Activated CD4-positive, alpha-beta T cell treated with anti-CD3 and anti-CD28 coated beads, Interleukin-2, amount 10 ng/mL, durations not matched to agents 24 days and 14 days (primary cell): Measurements from ENCODE around the gene FAM90A26. TPM values are rescaled to one million over a fixed set of nuclear protein-coding genes. Genes with fewer than 3 reads are reported as not detected.
"Not testable (repeated sequence)": the region's sequence is repeated elsewhere in the genome, so short reads cannot be mapped to it uniquely, and the experiment has no call there.

Experiments
- DNase-seq: peaks from one replicate; pipeline ENCODE4 v3.0.0; 2022
- H3K27ac Mint-ChIP-seq: one replicate; pipeline ENCODE4 v1.8.0; 2022; ENCODE audit warnings: mild to moderate bottlenecking, mixed read lengths
- H3K27me3 Mint-ChIP-seq: one replicate; pipeline ENCODE4 v1.8.0; 2022; ENCODE audit warnings: mixed read lengths
- H3K36me3 Mint-ChIP-seq: one replicate; pipeline ENCODE4 v1.8.0; 2022; ENCODE audit warnings: low read depth, mild to moderate bottlenecking, mixed read lengths
- H3K4me1 Mint-ChIP-seq: one replicate; pipeline ENCODE4 v1.8.0; 2021; ENCODE audit warnings: mixed read lengths
- H3K4me3 Mint-ChIP-seq: one replicate; pipeline ENCODE4 v1.8.0; 2022; ENCODE audit warnings: mild to moderate bottlenecking, moderate library complexity, mixed read lengths
- H3K9me3 Mint-ChIP-seq: one replicate; pipeline ENCODE4 v1.8.0; 2021; ENCODE audit warnings: mixed read lengths
- intact Hi-C: fragments of 100-400 bp; cut with micrococcal nuclease; formaldehyde crosslinking; loops from one replicate; pipeline ENCODE4 v1.15.1; 2023
- total RNA-seq: library from RNA; stranded (reverse); gene quantifications from 2 replicates; pipeline ENCODE4 v1.2.3, GENCODE V29; 2022

Gene FAM90A26
- total RNA-seq, 1 donor from 2014 or later: not detected

GRCh38 chr4:9148611-9149409 lies 21.4 kb upstream of the FAM90A26 start:
- H3K9me3 Mint-ChIP-seq, H3K4me1 Mint-ChIP-seq, H3K36me3 Mint-ChIP-seq, H3K27me3 Mint-ChIP-seq, H3K27ac Mint-ChIP-seq, H3K4me3 Mint-ChIP-seq, intact Hi-C loops: not testable (repeated sequence)
- peak; percentile 49 for DNase-seq

GRCh38 chr4:9151809-9152179 lies 18.4 kb upstream of the FAM90A26 start:
- H3K36me3 Mint-ChIP-seq, DNase-seq, intact Hi-C loops, H3K9me3 Mint-ChIP-seq, H3K27me3 Mint-ChIP-seq: not testable (repeated sequence)
- Mint-ChIP-seq H3K4me1 (peaks cover 15% of the 10 kb centered on the region), H3K4me3 (peak overlapping the region; percentile 98), H3K27ac (peak overlapping the region; percentile 99)

GRCh38 chr4:9152180-9153007 lies 17.8 kb upstream of the FAM90A26 start:
- peak overlapping the region; percentile 98 for H3K4me3 Mint-ChIP-seq
- H3K36me3 Mint-ChIP-seq, H3K9me3 Mint-ChIP-seq, intact Hi-C loops, H3K27me3 Mint-ChIP-seq: not testable (repeated sequence)
- peaks cover 15% of the 10 kb centered on the region for H3K4me1 Mint-ChIP-seq
- peak; percentile 99 for DNase-seq
- peak overlapping the region; percentile 99 for H3K27ac Mint-ChIP-seq

GRCh38 chr4:9153008-9153570 lies 17.1 kb upstream of the FAM90A26 start:
- H3K27me3 Mint-ChIP-seq, intact Hi-C loops, H3K9me3 Mint-ChIP-seq, H3K36me3 Mint-ChIP-seq: not testable (repeated sequence)
- Mint-ChIP-seq H3K27ac (peak overlapping the region; percentile 99), H3K4me1 (peaks cover 15% of the 10 kb centered on the region), H3K4me3 (peak overlapping the region; percentile 98)
- DNase-seq: peak; percentile 98

- H3K9me3 Mint-ChIP-seq, H3K36me3 Mint-ChIP-seq, intact Hi-C loops, DNase-seq, H3K27me3 Mint-ChIP-seq: not testable (repeated sequence)
- Mint-ChIP-seq H3K4me1 (peaks cover 15% of the 10 kb centered on the region), H3K4me3 (peak overlapping the region; percentile 98), H3K27ac (peak overlapping the region; percentile 99)
Observed at GRCh38 chr4:9153571-9154157, 16.5 kb upstream of the FAM90A26 start.

GRCh38 chr4:9155101-9155886 lies 14.9 kb upstream of the FAM90A26 start:
- H3K36me3 Mint-ChIP-seq, intact Hi-C loops, H3K9me3 Mint-ChIP-seq, H3K27me3 Mint-ChIP-seq: not testable (repeated sequence)
- Mint-ChIP-seq H3K4me3 (peak overlapping the region; percentile 28), H3K4me1 (peaks cover 15% of the 10 kb centered on the region), H3K27ac (peak overlapping the region; percentile 67)
- peak; percentile 67 for DNase-seq

- peaks cover 12% of the 10 kb centered on the region for H3K4me1 Mint-ChIP-seq
- intact Hi-C loops, H3K27ac Mint-ChIP-seq, H3K4me3 Mint-ChIP-seq, H3K9me3 Mint-ChIP-seq, H3K36me3 Mint-ChIP-seq, H3K27me3 Mint-ChIP-seq, DNase-seq: not testable (repeated sequence)
Observed at GRCh38 chr4:9158392-9158791, 11.8 kb upstream of the FAM90A26 start.

GRCh38 chr4:9160046-9160445 lies 10.2 kb upstream of the FAM90A26 start:
- H3K36me3 Mint-ChIP-seq, intact Hi-C loops: not testable (repeated sequence)

GRCh38 chr4:9165990-9166389 lies 4.2 kb upstream of the FAM90A26 start:
- H3K4me3 Mint-ChIP-seq, H3K27ac Mint-ChIP-seq, intact Hi-C loops, DNase-seq, H3K36me3 Mint-ChIP-seq, H3K27me3 Mint-ChIP-seq, H3K9me3 Mint-ChIP-seq, H3K4me1 Mint-ChIP-seq: not testable (repeated sequence)

More at GRCh38 chr4:9160046-9160445, 10.2 kb upstream of the FAM90A26 start:
- not testable (repeated sequence) for H3K27me3 Mint-ChIP-seq, H3K4me3 Mint-ChIP-seq, H3K4me1 Mint-ChIP-seq, H3K9me3 Mint-ChIP-seq, H3K27ac Mint-ChIP-seq, DNase-seq

GRCh38 chr4:9210357-9210756 lies 40.1 kb downstream of the FAM90A26 start, which contains the start of gene USP17L10:
USP17L10 (plus strand) TSS chr4:9210657; CDS start chr4:9210657, 0 bp downstream.
- H3K36me3 Mint-ChIP-seq, intact Hi-C loops, H3K4me3 Mint-ChIP-seq, H3K27ac Mint-ChIP-seq, H3K27me3 Mint-ChIP-seq, H3K4me1 Mint-ChIP-seq, DNase-seq, H3K9me3 Mint-ChIP-seq: not testable (repeated sequence)

GRCh38 chr4:9214701-9215100 lies 44.5 kb downstream of the FAM90A26 start:
- DNase-seq: peak; percentile 50
- intact Hi-C loops, H3K9me3 Mint-ChIP-seq, H3K27ac Mint-ChIP-seq, H3K27me3 Mint-ChIP-seq, H3K4me3 Mint-ChIP-seq, H3K36me3 Mint-ChIP-seq, H3K4me1 Mint-ChIP-seq: not testable (repeated sequence)

- H3K4me1 Mint-ChIP-seq: not testable (repeated sequence)
Observed at GRCh38 chr4:9215105-9215504, 44.9 kb downstream of the FAM90A26 start, which contains the start of gene USP17L11. USP17L11 (plus strand) TSS chr4:9215405; CDS start chr4:9215405, 0 bp downstream.

GRCh38 chr4:9219852-9220251 lies 49.6 kb downstream of the FAM90A26 start, which contains the start of gene USP17L12:
USP17L12 (plus strand) TSS chr4:9220152; CDS start chr4:9220152, 0 bp downstream.
- H3K36me3 Mint-ChIP-seq, H3K27ac Mint-ChIP-seq, H3K4me1 Mint-ChIP-seq, H3K27me3 Mint-ChIP-seq, DNase-seq, intact Hi-C loops, H3K9me3 Mint-ChIP-seq, H3K4me3 Mint-ChIP-seq: not testable (repeated sequence)

More at GRCh38 chr4:9215105-9215504, 44.9 kb downstream of the FAM90A26 start, which contains the start of gene USP17L11:
- intact Hi-C loops, H3K27me3 Mint-ChIP-seq, H3K27ac Mint-ChIP-seq, H3K36me3 Mint-ChIP-seq, H3K4me3 Mint-ChIP-seq, DNase-seq, H3K9me3 Mint-ChIP-seq: not testable (repeated sequence)
